OCI-M2 (cell line): ENCODE results near the gene GYPE.
"Not testable (repeated sequence)": the region's sequence is repeated elsewhere in the genome, so short reads cannot be mapped to it uniquely, and the experiment has no call there.

Experiments
- DNase-seq: peaks from one replicate; lab custom pipeline; 2025; ENCODE audit not compliant: unreplicated experiment; lab: John Stamatoyannopoulos, UW

Gene GYPE

GRCh38 chr4:143905440-143905839 is at the start of gene GYPE:
TSS of gene GYPE (minus strand) at chr4:143905559. CDS start at chr4:143905507, 52 bp downstream.
- not testable (repeated sequence) for DNase-seq

- not testable (repeated sequence) for DNase-seq
These were observed 46.2 kb upstream of the GYPE start for GRCh38 chr4:143951458-143951972.

GRCh38 chr4:143950967-143951366 is 45.6 kb upstream of the GYPE start:
- not testable (repeated sequence) for DNase-seq

- DNase-seq: not testable (repeated sequence)
These were observed 44.8 kb upstream of the GYPE start for GRCh38 chr4:143950185-143950584.

- DNase-seq: not testable (repeated sequence)
These were observed 42.1 kb upstream of the GYPE start for GRCh38 chr4:143947493-143947892.

- DNase-seq: not testable (repeated sequence)
These were observed 35.3 kb upstream of the GYPE start for GRCh38 chr4:143940708-143941107.

GRCh38 chr4:143939528-143939927 is 34.2 kb upstream of the GYPE start:
- DNase-seq: no peak

- DNase-seq: not testable (repeated sequence)
These were observed 33.5 kb upstream of the GYPE start for GRCh38 chr4:143938890-143939289.

GRCh38 chr4:143921181-143921580 is 15.8 kb upstream of the GYPE start:
- no peak for DNase-seq

- DNase-seq: not testable (repeated sequence)
These were observed 11.1 kb upstream of the GYPE start for GRCh38 chr4:143916485-143916884.

GRCh38 chr4:143912478-143912877 is 7.1 kb upstream of the GYPE start:
- DNase-seq: not testable (repeated sequence)

GRCh38 chr4:143911528-143912417 is 6.4 kb upstream of the GYPE start:
- not testable (repeated sequence) for DNase-seq

- not testable (repeated sequence) for DNase-seq
These were observed 5.5 kb upstream of the GYPE start for GRCh38 chr4:143910906-143911305.

- not testable (repeated sequence) for DNase-seq
These were observed 2.5 kb upstream of the GYPE start for GRCh38 chr4:143907811-143908210.

GRCh38 chr4:143904431-143904830 is 928 bp downstream of the GYPE start:
- not testable (repeated sequence) for DNase-seq

- not testable (repeated sequence) for DNase-seq
These were observed 15.0 kb downstream of the GYPE start for GRCh38 chr4:143890323-143890722.

GRCh38 chr4:143888189-143888588 is 17.2 kb downstream of the GYPE start:
- DNase-seq: not testable (repeated sequence)

- DNase-seq: not testable (repeated sequence)
These were observed 20.4 kb downstream of the GYPE start for GRCh38 chr4:143884965-143885364.

- DNase-seq: no peak
These were observed 21.8 kb downstream of the GYPE start for GRCh38 chr4:143883529-143883928.

GRCh38 chr4:143882892-143883291 is 22.5 kb downstream of the GYPE start:
- DNase-seq: no peak

GRCh38 chr4:143879561-143879960 is 25.8 kb downstream of the GYPE start:
- not testable (repeated sequence) for DNase-seq

GRCh38 chr4:143875357-143875756 is 30.0 kb downstream of the GYPE start:
- not testable (repeated sequence) for DNase-seq
